NB4 (cell line): ENCODE data around the gene ACSL3.

Experiments used
- DNase-seq: peaks from one replicate; pipeline ENCODE4 v3.0.0; 2010; ENCODE audit warnings: low read depth
- H3K4me3 ChIP-seq: one replicate; pipeline ENCODE4 v1.5.1; 2011; ENCODE audit warnings: mild to moderate bottlenecking, low read depth, low read length, moderate library complexity
- CTCF ChIP-seq: IDR thresholded peaks from one replicate; pipeline ENCODE4 v1.5.1; 2012; ENCODE audit warnings: low read depth, low read length
- MAX ChIP-seq: IDR thresholded peaks from 2 replicates; pipeline ENCODE4 v1.6.1; 2011; ENCODE audit warnings: low read depth, low read length
- MYC ChIP-seq: IDR thresholded peaks from 2 replicates; pipeline ENCODE4 v1.6.1; 2011; ENCODE audit warnings: low read depth, low read length
- POLR2A ChIP-seq: IDR thresholded peaks from 2 replicates; pipeline ENCODE4 v1.6.1; 2011; ENCODE audit warnings: mild to moderate bottlenecking; ENCODE audit not compliant: insufficient read length; ENCODE audit errors: extremely low read depth

The ACSL3 gene

DNA sequence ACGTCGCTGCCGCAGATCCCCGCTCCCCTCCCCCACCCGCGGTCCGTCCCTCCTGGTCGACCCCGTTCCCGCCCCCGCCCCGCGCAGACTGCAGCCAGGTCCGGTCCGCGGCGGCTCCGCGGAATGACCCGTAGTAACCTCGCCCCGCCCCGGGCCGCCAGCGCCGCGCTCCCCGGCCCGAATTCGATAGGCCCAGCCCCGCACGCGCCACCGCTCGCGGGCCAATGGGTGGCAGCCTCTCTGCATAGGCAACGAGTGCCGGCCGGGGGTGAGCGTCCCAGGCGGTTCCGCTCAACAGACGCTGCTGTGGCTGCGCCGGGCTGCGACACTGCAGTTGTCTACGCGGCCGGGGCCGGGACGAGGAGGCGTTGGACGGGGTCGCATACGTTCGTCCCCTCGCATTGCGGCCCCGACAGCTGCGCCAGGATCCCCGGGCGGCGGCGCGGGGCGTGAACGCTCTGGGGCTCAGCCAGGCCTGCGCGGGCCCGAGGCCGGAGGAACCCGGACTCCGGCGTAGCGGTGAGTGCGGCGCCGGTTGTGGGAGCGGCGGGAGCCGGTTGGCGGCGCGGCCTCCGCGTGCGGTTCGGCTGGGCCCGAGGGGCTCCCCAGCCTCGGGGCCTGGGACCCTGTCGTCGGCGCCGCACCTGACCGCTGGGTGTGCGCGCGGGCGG is at the start of gene ACSL3:
Gene ACSL3 (plus strand): TSS at position 297 of the 671 bp plus-strand sequence. CDS start 47,737 bp downstream, outside the sequence.
- peak; percentile 98 for DNase-seq
- peak; percentile 52; the same call in 1 of the 2 replicates for TF ChIP-seq MAX
- no peak for TF ChIP-seq CTCF
- TF ChIP-seq POLR2A = peak; percentile 95
- TF ChIP-seq MYC = 0 out of 2 replicates have a peak, but pooled peaks have one; percentile 39

DNA sequence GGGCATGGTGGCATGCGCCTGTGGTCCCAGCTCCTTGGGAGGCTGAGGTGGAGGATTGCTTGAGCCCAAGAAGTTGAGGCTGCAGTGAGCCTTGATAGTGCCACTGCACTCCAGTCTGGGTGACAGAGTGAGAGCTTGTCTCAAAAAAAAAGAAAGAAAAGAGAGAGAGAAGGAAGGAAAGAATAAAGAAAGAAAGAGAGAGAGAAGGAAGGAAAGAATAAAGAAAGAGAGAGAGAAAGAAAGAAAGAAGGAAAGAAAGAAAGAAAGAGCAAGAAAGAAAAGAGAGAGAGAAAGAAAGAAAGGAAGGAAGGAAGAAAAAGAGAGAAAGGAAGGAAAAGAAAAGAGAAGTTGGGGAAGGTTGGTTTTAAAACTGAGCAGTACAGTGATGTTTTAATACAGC is 49.0 kb upstream of the ACSL3 start:
- no peak for TF ChIP-seq MAX
- TF ChIP-seq CTCF = no peak
- no peak for TF ChIP-seq POLR2A
- no peak for TF ChIP-seq MYC
- H3K4me3 ChIP-seq = no peak overlapping the region
- no peak for DNase-seq

More for the DNA sequence above, at the start of gene ACSL3:
- peak within 1 kb of the TSS; percentile 91 for H3K4me3 ChIP-seq

- DNase-seq = no peak
- H3K4me3 ChIP-seq = no peak overlapping the region
- TF ChIP-seq MYC = no peak
- no peak for TF ChIP-seq POLR2A
- no peak for TF ChIP-seq CTCF
- no peak for TF ChIP-seq MAX
Measured at GRCh38 chr2:222813177-222813843, 47.5 kb upstream of the ACSL3 start.

- no peak for TF ChIP-seq MYC
- no peak for TF ChIP-seq CTCF
- no peak for TF ChIP-seq POLR2A
- TF ChIP-seq MAX = no peak
- DNase-seq = peak; percentile 20
- no peak overlapping the region for H3K4me3 ChIP-seq
Measured at GRCh38 chr2:222819722-222820333, 41.0 kb upstream of the ACSL3 start.

- DNase-seq = no peak
- H3K4me3 ChIP-seq = no peak overlapping the region
- TF ChIP-seq CTCF (no peak), POLR2A (no peak), MYC (no peak)
Measured at GRCh38 chr2:222823183-222823930, 37.5 kb upstream of the ACSL3 start.
